ENCODE data around the gene SEMA3B.

DNA sequence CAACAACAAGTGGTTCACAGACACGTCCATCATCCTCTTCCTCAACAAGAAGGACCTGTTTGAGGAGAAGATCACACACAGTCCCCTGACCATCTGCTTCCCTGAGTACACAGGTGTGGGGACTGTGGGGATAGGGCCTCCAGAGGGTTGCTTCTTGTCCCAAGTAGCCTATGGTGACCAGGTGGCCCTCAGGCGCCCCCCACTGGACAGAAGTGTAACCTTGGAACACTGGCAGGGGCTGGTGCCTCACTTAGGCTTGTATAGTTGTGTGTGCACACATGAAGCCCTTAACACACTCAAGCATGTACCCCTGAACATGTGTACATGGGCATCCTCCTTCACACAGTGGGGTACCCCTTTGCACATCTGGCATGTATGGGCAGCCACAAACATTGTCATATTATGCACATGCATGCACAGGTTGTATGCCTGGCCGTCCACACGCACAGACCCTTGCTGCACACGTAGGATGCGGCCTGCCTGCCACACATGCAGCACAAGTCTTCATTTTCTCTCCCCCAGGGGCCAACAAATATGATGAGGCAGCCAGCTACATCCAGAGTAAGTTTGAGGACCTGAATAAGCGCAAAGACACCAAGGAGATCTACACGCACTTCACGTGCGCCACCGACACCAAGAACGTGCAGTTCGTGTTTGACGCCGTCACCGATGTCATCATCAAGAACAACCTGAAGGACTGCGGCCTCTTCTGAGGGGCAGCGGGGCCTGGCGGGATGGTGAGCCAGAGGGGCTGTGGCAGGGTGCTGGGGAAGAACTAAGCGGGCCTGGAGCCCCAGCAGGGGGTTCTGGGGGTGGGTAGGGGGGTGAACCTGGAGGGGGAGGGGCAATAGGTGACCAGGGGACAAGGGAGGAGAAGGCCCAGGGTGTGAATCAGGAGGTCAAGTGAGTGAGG is 11.7 kb upstream of the SEMA3B start:
- TF ChIP-seq PATZ1 (CRISPR knock-in tag; IDR thresholded peaks at IDR 0.05; ENCODE audit: borderline replicate concordance) (no peak), BACH2 (CRISPR knock-in tag; IDR thresholded peaks at IDR 0.05; ENCODE audit: borderline replicate concordance) (no peak), ZC3H10 (CRISPR knock-in tag; IDR thresholded peaks at IDR 0.05) (no peak), TOX (CRISPR knock-in tag; IDR thresholded peaks at IDR 0.05; ENCODE audit: borderline replicate concordance) (no peak), TSHZ2 (CRISPR knock-in tag; IDR thresholded peaks at IDR 0.05) (no peak), ZNF70 (CRISPR knock-in tag; IDR thresholded peaks at IDR 0.05) (no peak), ZFP3 (CRISPR knock-in tag; IDR thresholded peaks at IDR 0.05) (no peak), ZNF8 (CRISPR knock-in tag; IDR thresholded peaks at IDR 0.05) (no peak), TCF4 (CRISPR knock-in tag; IDR thresholded peaks at IDR 0.05; ENCODE audit: borderline replicate concordance) (no peak), CSRNP3 (CRISPR knock-in tag; IDR thresholded peaks at IDR 0.05) (no peak), RARB (CRISPR knock-in tag; IDR thresholded peaks at IDR 0.05) (no peak), CREB5 (CRISPR knock-in tag; IDR thresholded peaks at IDR 0.05; ENCODE audit: low read depth) (no peak)
- TF ChIP-seq, protein P1, sequence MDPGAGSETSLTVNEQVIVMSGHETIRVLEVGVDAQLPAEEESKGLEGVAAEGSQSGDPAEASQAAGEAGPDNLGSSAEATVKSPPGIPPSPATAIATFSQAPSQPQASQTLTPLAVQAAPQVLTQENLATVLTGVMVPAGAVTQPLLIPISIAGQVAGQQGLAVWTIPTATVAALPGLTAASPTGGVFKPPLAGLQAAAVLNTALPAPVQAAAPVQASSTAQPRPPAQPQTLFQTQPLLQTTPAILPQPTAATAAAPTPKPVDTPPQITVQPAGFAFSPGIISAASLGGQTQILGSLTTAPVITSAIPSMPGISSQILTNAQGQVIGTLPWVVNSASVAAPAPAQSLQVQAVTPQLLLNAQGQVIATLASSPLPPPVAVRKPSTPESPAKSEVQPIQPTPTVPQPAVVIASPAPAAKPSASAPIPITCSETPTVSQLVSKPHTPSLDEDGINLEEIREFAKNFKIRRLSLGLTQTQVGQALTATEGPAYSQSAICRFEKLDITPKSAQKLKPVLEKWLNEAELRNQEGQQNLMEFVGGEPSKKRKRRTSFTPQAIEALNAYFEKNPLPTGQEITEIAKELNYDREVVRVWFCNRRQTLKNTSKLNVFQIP (CRISPR knock-in tag; IDR thresholded peaks at IDR 0.05; ENCODE audit: borderline replicate concordance, low read depth) = no peak
